GM18498 (cell line): Measurements from ENCODE around the gene TRMT112.

Experiments used
- ATAC-seq: cut with Tn5 transposase; IDR thresholded peaks from one replicate; pipeline ENCODE4 v1.9.1; 2021; ENCODE audit warnings: mild to moderate bottlenecking, moderate library complexity; ENCODE audit not compliant: unreplicated experiment

TRMT112 gene

DNA sequence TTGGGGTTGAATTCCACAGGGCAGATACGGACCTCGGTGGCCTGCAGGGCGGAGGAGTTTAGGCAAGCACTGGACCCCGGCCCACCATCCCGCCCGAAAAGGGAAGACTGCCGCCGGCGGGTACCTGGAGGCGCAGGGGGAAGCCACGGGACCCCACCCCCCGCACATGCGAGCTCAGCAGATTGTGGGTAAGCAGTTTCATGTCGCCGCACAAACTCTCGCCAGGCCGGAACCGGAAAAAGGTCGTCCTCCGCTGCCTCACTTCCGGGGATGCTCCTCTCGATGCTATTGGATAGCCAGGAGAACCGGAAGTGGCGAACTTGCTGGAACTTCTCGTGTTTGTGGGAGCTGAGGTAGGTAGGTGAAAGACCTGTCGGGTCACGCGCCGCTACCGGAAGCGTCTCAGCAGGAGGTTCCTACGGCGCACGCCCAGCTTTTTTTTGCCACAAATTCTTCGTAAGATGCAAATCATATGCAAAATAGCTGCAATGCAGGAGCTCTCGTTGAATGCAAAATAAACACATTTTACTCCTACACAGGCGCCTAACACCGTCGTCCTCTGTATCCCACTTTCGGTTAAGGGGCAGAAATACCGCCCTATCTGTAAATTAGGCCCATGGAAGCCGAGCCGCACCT is at the start of gene TRMT112:
TSS of gene TRMT112 (minus strand) at position 235 of the 636 bp plus-strand sequence. CDS start at position 202, 33 bp downstream.
- ATAC-seq, result peak; percentile 68

DNA sequence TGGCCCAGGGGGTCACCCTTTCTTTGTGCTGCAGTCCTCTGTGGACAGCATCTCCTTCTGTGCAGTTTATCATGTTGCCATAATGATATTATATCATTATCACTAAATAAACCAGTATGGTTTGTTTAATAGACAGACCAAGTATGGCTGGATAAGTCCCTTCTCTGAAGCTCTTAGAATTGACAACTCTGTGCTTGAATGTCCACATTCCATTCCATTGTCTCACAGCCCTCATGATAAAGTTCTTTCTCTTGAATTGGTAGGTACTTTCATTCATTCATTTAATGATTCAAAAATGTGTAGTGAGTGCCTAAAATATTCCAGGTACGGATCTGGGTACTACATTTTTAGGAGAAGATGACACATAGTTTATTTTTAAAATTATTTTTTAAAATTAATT is 49.4 kb upstream of the TRMT112 start:
- ATAC-seq, result no peak

DNA sequence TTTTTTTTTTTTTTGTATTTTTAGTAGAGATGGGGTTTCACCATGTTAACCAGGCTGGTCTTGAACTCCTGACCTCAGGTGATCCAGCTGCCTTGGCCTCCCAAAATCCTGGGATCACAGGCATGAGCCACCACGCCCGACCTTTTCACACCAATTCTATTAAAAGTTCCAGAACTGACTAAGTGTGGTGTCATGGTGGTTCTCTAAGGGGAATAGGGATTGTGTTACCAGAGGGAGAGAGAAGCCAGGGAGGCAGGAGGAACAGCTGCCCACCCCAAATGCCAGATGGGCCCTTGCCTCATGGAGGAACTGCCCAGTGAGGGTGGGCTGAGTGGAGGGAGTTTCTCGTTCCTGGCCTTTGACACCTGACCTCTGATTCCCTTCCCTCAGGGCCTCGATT is 47.6 kb upstream of the TRMT112 start:
- no peak for ATAC-seq

DNA sequence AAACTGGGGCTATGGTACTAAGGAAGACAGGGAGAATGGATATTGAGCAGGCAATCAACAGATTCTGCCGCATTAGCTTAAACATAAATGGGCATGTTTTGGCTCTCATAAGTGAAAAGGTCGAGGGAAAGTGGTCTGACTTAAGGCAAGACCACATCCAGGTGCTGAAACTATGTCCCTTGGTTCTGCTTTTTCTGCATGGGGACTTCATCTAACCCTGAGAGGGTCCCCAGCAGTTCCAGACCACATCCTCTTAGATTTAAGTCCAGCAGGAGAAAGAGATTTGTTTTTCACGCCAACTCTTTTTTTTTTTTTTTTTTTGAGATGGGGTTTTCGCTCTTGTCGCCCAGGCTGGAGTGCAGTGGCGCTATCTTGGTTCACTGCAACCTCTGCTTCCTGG is 47.1 kb upstream of the TRMT112 start:
- ATAC-seq, result no peak

DNA sequence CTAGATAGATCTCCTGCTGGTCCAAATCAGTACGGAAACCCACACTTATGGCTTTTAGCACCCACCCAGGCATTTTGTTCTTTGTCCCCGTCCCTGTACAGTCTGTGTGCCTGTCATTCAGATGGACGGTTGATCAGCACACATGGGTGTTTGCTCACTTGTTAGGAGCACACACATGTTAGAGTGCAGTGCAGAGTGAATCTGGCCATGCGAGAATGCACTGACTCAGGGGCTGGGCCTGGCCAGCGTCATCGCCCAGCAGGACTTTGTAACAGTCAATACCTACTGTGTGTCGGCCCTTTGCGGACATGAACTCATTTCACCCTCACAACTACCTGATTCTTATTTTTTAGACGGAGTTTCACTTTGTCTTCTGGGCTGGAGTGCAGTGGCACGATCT is 45.0 kb upstream of the TRMT112 start:
- ATAC-seq, result no peak

DNA sequence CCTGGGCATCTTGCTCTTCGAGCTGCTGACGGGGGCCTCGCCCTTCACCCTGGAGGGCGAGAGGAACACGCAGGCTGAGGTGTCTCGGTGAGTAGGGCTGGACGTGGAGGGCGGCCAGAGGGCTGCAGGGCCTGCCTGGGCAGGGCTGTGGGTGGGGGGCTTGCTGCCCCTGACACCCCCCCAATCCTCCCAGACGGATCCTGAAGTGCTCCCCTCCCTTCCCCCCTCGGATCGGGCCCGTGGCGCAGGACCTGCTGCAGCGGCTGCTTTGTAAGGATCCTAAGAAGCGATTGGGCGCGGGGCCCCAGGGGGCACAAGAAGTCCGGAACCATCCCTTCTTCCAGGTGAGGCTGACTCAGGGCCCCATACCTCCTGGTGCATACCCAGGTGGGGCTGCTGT is 44.3 kb upstream of the TRMT112 start:
- ATAC-seq, result no peak

DNA sequence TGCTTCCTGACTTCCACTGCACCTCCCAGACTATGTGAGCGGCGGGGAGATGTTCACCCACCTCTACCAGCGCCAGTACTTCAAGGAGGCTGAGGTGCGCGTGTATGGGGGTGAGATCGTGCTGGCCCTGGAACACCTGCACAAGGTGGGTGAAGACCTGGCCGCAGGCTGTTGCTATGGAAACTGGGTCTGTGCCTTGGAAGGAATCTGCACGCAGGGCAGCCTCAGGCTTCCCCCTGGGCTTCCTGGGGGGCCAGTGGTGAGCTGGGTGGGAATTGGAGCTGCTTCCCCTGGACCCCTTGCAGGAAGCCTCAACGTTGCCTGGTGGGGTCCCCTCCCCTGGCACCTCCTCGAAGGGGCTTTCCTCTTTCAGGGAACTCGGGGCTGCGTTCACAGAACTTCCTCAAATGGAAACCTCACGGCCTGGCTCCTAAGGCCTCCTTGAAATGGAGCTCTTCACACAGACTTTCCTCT is 43.1 kb upstream of the TRMT112 start:
- no peak for ATAC-seq

DNA sequence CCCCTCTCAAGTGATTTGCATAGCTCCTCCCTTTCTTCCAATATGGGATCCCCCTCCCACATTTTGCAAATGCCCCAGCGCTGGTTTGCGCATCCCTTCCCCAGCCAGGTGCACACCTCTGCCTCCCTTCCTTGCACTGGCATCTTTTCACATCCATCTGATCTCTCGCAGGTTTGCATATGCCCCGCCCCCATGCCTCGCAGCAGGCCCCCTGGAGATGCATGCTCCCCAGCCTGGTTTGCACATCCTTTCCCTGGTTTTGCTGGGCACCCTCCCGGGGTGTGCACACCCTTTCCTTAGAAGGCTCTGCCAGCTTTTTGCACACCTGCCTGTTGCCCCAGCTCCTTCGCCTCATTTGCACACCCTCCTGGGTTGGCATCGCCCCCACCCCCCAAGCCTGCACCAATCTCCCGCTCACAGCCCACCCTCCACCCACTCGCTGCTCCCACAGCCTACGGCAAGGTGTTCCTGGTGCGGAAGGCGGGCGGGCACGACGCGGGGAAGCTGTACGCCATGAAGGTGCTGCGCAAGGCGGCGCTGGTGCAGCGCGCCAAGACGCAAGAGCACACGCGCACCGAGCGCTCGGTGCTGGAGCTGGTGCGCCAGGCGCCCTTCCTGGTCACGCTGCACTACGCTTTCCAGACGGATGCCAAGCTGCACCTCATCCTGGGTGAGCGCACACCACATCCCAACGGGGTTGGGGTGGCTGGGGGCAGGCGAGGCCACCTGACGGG is 42.5 kb upstream of the TRMT112 start:
- ATAC-seq, result no peak

DNA sequence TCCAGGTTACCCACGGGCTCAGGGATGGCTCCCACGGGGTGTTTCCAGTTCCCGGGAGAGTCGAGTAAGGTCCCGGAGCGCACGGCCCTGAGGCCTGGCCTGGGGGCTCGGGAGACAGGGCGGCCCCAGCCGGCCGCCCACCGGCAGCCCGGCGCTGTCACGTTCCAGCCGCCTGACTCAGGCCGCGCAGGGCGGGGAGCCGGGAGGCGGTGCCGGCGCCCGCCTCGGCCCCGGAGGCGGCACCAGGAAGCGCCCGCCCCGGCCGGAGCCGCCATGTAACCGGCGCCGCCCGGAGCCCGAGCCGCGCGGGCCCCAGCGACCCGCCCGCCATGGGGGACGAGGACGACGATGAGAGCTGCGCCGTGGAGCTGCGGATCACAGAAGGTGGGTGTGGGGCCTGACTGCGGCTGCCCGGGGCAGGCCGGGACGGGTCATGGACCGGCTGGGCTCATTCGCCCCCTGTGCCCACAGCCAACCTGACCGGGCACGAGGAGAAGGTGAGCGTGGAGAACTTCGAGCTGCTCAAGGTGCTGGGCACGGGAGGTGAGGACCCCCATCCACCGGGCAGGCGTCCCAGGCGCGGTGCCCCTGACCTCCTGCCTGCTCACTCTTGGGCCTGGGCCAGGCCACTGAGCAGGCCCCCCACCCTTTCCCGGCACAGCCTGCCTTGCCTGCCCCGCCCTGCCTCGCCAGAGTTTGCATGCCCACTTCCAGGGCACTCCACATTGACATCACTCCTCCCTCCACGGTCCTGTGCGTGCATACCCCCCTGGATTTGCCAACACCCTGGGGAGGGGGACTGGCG is 41.8 kb upstream of the TRMT112 start, which contains the start of gene RPS6KA4:
TSS of gene RPS6KA4 (plus strand) at position 256 of the 805 bp plus-strand sequence. CDS start at position 330, 74 bp downstream.
- ATAC-seq, result peak; percentile 67

DNA sequence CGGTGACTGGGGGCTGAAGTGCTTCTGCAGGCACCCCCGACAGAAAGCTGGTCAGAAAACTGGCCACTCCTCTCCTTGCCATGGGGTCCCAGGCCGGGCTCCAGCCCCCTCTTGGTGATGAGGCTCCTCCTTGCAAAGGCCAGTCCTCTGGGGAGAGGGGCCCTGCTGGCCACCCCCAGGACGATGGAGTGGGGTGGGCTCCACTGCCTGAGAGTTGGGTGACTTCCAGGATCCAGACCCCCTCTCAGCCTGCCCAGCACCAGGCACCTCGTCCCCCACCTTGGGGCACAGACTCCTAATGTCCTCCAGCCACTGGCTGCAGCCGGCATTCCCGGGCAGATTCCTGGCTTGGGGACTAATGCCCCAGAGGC is 41.2 kb upstream of the TRMT112 start:
- peak; percentile 9 for ATAC-seq

DNA sequence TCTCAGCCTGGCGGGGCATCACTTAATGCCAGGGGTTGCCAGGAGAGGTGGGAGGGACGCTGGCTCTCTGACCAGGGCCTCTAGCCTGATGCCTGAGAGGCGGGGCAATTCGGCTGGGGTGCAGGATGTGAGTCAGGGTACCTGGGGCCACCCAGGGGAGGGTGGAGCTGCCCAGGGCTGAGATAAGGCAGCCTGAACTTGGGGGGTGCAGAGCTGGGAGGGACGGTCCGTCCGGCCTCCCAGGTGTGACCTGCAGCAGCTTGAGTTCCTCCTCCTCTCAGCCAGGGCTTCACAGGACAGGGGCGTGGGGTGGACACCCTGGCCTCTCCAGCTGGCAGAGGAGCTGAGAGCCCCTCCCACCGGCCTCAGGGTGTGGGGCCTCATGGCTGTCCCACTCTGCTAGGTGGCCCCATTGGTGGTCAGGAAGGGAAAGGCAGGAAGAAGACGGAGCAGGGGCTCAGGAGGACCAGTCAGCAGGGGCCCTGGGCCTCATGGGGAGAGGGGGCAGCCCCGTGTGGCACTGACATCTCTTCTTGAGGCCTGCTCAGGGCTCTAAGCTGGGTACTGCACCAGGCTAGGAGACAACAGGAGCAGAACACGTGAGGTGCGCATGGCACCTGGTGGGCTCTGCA is 40.7 kb upstream of the TRMT112 start:
- no peak for ATAC-seq

DNA sequence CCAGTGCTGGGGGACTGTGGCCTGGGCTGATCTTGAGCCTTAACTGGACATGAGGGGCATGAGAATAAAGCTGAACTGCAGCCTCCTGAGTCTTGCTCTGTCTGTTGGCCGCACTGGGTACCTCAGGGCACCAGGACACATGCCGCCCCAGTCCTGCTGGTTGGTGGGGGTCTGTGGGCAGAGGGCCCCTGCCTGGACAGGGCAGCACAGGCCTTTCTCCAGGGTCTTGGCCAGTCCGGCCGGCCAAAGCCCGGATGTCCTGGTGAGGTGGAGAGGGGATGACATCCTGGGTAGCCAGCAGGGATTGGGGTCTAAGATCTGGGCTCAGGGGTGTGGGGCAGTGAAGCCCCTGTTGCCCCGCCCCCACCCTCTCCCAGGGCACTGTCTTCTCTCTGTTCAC is 40.1 kb upstream of the TRMT112 start:
- ATAC-seq, result no peak

DNA sequence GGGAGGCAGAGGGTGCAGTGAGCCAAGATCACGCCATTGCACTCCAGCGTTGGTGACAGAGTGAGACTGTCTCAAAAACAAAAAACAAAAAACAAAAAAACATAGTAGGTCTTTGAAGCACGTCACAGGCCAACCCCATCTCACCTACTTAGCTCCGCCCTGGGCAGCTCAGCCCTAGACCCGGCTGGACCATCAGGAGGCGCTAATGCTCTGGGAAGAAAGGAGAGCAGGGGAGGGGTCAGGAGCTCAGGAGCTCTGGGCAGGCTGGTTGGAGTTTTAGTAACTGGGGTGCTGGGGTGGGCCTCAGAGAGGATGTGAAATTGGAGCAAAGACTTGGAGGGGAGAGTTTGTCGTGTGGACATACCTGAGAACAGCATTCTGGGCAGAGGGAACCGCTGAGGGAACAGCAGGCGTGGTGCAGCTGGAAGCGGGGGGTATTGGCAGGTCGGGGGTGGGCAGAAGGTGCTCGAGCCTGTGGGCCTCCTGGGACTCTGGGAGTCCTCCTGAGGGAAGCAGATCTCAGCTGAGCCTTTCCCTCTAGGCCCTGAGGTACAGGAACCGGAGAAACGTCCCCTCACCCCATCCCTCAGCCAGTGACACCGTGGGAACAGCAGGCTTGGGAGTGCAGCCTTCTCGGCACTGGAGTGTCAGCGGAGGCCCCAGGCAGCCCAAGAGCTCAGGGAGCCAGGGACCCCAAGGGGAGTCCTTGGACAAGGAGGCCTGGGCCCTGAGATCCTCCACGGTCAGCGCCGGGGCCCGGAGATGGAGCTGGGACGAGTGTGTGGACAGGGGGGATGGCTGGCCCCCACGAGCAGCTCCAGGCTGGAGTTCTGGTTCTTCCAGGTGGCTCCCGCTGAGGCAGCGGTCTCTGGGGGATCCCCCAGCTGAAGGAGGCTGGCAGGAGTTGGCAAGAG is 39.4 kb upstream of the TRMT112 start:
- no peak for ATAC-seq

DNA sequence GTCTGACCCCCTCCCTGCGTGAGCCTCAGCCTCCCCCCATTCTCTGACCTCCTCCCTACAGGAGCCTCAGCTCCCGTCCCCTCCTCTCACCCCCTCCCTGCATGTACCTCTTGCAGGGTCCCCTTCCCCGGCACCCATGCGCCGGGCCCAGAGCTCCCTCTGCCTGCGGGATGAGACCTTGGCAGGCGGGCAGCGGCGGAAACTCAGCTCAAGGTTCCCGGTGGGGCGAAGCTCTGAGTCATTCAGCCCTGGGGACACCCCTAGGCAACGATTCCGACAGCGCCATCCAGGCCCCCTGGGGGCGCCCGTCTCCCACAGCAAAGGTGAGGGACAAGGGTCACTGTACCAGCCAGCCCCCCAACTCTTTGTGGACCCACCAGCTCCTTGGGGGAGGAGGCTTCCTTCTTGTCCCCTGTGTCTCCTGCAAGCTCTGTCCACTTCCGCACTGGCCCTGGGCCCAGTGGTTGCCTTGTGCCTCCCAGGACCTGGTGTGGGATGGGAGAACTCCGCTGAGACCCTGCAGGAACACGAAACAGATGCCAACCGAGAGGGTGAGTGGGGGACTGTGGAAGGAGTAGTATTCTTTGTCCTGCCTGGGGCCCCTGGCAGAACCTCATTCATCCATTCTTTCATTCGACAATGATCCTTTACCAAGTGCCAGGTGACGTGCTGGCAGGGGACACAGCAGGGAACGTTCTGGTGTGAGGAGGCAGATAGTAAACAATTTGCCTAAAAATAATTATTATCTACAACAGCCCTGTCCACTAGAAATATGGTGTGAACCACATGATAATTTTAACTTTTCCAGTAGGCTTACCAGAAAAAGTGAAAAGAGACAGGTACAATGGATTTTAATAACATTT is 38.0 kb upstream of the TRMT112 start:
- no peak for ATAC-seq

DNA sequence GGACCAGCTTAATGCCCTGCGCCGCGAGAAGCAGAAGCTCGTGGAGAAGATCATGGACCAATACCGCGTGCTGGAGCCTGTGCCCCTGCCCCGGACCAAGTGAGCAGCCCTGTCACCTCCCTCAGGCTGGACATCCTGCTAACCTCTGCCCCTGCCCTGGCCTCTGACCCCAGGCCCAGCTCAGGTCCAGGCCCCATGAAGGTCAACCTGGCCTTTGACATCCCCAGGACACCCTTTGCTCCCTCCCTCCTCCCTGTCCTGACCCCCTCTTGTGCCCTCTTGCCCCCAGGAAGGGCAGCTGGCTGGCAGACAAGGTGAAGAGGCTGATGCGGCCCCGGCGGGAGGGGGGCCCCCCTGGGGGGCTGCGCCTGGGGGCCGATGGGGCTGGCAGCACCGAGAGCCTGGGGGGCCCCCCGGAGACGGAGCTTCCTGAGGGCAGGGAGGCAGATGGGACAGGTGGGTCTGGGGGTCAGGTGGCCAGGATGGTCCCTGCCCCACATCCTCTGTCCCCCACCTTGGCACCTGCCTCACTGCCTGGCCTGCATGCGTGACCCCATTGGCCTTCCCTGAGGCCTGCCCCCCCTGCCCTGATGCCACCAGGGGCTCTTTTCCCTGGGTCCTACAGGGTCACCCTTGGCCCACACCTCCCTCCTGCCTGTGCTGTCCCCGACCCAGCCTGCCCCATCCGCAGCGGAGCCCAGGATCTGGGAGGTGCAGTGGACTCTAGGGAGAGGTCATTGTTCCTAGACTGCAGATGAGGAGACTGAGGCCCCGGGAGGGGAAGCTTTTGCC is 36.6 kb upstream of the TRMT112 start:
- ATAC-seq, result no peak

DNA sequence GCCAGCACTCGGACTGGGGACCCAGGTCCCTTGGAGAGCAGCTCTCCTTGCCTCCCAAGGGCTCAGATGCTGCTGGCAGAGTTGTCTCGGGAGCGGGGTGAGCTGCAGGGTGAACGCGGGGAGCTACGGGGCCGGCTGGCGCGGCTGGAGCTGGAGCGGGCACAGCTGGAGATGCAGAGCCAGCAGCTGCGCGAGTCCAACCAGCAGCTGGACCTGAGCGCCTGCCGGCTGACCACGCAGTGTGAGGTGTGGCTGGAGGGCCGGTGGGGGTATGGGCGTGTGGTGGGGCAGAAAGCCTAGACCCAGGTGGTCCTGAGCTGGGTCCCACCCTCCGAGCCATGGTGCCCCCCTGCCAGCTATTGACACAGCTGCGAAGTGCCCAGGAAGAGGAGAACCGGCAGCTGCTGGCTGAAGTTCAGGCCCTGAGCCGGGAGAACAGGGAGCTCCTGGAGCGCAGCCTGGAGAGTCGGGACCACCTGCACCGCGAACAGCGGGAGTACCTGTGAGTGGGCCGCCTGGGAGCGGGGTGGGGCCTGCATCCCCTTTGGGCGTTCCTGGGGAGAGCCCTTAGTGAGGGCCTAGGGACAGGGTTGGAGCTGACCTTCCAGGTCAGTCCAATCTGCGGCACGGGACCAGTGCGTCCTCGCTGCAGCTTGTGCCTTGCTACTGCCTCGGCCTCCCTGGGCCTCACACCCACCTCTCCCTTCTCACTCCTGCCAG is 35.8 kb upstream of the TRMT112 start:
- ATAC-seq, result no peak

DNA sequence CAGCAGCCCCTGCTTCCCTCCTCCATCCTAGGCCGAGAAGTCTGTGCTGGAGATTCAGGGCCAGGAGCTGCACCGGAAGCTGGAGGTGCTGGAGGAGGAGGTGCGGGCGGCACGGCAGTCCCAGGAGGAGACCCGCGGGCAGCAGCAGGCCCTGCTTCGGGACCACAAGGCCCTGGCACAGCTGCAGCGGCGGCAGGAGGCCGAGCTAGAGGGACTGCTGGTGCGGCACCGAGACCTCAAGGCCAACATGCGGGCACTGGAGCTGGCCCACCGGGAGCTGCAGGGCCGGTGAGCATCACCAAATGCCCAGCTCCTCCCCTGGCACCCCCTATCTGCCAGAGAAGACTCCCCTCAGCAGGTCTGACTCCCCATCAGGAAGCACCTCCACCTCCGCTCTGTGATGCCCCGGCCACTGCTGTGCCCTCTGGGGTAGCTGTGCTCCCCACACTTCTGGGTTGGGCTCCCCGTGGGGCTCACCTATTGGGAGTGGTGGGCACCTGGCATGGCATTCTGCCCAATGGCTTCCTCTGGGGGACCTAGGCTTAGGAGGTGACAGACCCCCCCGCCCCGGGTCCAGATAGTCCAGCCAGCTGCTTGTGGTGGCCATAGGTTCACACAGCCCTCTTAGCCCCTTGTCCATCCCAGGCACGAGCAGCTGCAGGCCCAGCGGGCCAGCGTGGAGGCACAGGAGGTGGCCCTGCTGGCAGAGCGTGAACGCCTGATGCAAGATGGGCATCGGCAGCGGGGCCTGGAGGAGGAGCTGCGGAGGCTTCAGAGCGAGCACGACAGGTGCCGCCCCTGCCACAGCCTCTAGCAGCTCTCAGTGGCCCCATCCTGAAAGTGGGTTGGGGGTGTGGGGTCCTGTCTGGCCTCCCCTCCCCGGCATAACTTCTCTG is 35.0 kb upstream of the TRMT112 start:
- ATAC-seq, result no peak
